Panc1 (cell line): ENCODE data around the gene NCK2. TPM values are rescaled to one million over a fixed set of nuclear protein-coding genes. Genes with fewer than 3 reads are reported as not detected.

Experiments used
- ATAC-seq: fragments of 200-7000 bp; cut with Tn5 transposase; 2 replicates; pipeline ENCODE4 v1.9.1; 2020; ENCODE audit warnings: mild to moderate bottlenecking, moderate library complexity
- BruUV-seq: library from RNA; stranded (reverse); fragments of 400-500 nt; replicated peaks from 2 replicates; lab custom pipeline; 2021; lab: Mats Ljungman, UMichigan
- CTCF ChIA-PET: fragments of 300-600 bp; sonication (Branson Sonifier 250); formaldehyde crosslinking; loops from one replicate; lab custom pipeline; 2022; ENCODE audit warnings: antibody characterized with exemption; lab: Charles Lee
- POLR2A ChIA-PET: fragments of 300-600 bp; sonication (Branson Sonifier 250); formaldehyde crosslinking; loops from one replicate; lab custom pipeline; 2022; ENCODE audit warnings: antibody characterized with exemption; lab: Charles Lee
- DNase-seq: peaks from one replicate; pipeline ENCODE4 v3.0.0-alpha.2; 2010; ENCODE audit warnings: low read depth, low spot score
- H3K27ac ChIP-seq: 2 replicates; pipeline ENCODE4 v1.5.1; 2011; ENCODE audit warnings: mild to moderate bottlenecking, low read length, inconsistent platforms
- H3K27me3 ChIP-seq: fragments of 200-500 bp; sonication (Bioruptor generic); 2 replicates; pipeline ENCODE4 v1.6.0; 2014; ENCODE audit warnings: low read length, inconsistent platforms; ENCODE audit not compliant: control insufficient read depth, insufficient read depth
- H3K36me3 ChIP-seq: fragments of 200-500 bp; sonication (Bioruptor generic); 2 replicates; pipeline ENCODE4 v1.5.1; 2014; ENCODE audit warnings: inconsistent platforms, mild to moderate bottlenecking, low read length, moderate library complexity; ENCODE audit not compliant: control insufficient read depth, insufficient read depth
- H3K4me1 ChIP-seq: 2 replicates; pipeline ENCODE4 v1.5.1; 2011; ENCODE audit warnings: inconsistent platforms, mild to moderate bottlenecking, low read length, moderate library complexity; ENCODE audit not compliant: control insufficient read depth, insufficient read depth
- H3K4me3 ChIP-seq, 2 experiments: 2 replicates each; pipeline ENCODE4 v1.5.1; 2011 to 2012; ENCODE audit warnings: low read depth in 2 of 2, low read length in 2 of 2, mild to moderate bottlenecking in 2 of 2, inconsistent platforms in 1 of 2, moderate library complexity in 1 of 2
- H3K9me3 ChIP-seq: fragments of 200-500 bp; sonication (Bioruptor generic); 2 replicates; pipeline ENCODE4 v1.5.1; 2014; ENCODE audit warnings: low read depth, mild to moderate bottlenecking, inconsistent platforms, low read length, moderate library complexity; ENCODE audit not compliant: control insufficient read depth, insufficient read depth
- POLR2AphosphoS5 ChIP-seq: IDR thresholded peaks from 2 replicates; pipeline ENCODE4 v1.6.1; 2012; ENCODE audit warnings: mild to moderate bottlenecking, low read depth, low read length, moderate library complexity
- SIN3A ChIP-seq: IDR thresholded peaks from 2 replicates; pipeline ENCODE4 v1.6.1; 2012; ENCODE audit warnings: low read depth, mild to moderate bottlenecking, low read length, moderate library complexity, borderline replicate concordance; ENCODE audit not compliant: insufficient read depth
- TCF7L2 ChIP-seq: IDR thresholded peaks from 2 replicates; pipeline ENCODE4 v1.6.1; 2011; ENCODE audit warnings: mild to moderate bottlenecking, low read depth, low read length, inconsistent platforms
- in situ Hi-C: cut with HindIII; loops from 2 replicates; pipeline ENCODE4 v1.10.0; 2016; ENCODE audit warnings: low sequenced_read_pairs, low pct_unique_long_range_greater_than_20kb
- intact Hi-C: fragments of 100-400 bp; cut with micrococcal nuclease; formaldehyde crosslinking; loops from one replicate; pipeline ENCODE4 v1.10.0; 2022; ENCODE audit not compliant: unreplicated experiment
- total RNA-seq: library from RNA; stranded (reverse); gene quantifications from one replicate; pipeline ENCODE4 v1.2.1, GENCODE V29; 2021; ENCODE audit not compliant: unreplicated experiment
- TF ChIP-seq, protein P1 (sequence below): fragments of 450-650 bp; IDR thresholded peaks from 2 replicates; pipeline ENCODE4 v1.5.1; 2017; ENCODE audit warnings: mild to moderate bottlenecking
- TF ChIP-seq, protein P2 (sequence below), 2 experiments: IDR thresholded peaks; 2 replicates each; pipeline ENCODE4 v1.6.1; 2011 to 2012; ENCODE audit warnings: low read depth in 2 of 2, control low read depth in 1 of 2, low read length in 1 of 2, mild to moderate bottlenecking in 1 of 2, moderate library complexity in 1 of 2; ENCODE audit not compliant: insufficient read depth in 1 of 2

NCK2 gene
- total RNA-seq, 1 experiment from 2014 or later = 60.7 TPM

DNA sequence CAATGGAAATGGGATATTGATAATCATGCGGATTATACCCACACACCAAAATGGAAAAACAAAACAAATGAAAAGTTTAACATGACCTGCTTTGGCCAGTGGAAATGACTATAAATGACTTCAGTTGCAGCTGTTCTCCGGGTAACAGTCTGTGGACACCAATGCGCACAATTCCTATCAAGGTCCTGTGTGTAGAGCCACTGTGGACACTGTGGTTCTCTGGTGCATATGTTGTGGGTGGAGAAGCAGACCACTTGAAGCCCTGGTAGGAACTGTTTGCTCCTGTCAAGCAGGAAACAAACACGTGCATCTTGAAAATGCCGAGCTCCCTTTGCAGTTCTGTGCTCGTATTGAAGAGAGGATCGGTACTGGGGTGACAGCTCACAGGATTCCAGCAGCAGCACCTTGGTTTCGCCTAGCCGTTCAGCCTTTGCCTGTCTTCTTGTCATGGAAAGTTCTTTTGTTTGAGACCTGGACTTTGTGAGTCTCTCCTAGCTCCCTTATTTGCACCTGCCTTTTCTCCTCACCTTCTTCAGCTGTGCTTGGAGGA is 32.9 kb downstream of the NCK2 start:
- POLR2A ChIA-PET = interaction anchor here (0.5 kb wide), 1 partner anchor 21 kb away, joined by 4 read pairs; no protein-coding TSS in a partner anchor
- in situ Hi-C loops = no loop called here

DNA sequence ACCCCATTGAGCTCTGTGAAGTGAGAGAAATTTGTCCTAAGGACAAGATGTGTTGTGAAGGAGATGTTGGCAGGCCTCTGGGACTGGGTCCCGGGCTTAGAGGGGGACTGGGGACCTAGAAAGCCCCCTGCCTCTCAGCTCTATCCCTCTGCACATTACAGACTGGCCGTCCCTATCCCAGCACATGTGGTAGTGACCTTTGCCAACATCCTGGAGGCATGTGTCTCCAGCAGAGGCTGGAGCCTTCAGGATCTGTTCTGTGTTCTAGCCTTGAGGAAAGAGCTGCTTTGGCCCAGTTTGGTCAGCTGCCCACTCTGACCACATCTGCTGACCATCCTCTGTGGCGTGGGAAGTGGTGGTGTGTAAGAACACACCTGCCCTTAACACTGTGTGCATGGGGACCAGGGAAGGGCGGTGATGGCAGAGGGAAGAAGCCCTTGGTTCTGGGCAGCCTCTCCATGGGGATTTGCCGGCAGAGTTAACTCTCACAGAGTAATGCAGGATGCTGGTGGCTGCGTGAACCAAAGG is 33.4 kb downstream of the NCK2 start:
- DNase-seq (no peak), ATAC-seq (no peak)
- in situ Hi-C loops (no loop called here), intact Hi-C loops (no loop called here)
- H3K36me3 ChIP-seq = no peaks in the 10 kb centered on the region
- H3K27me3 ChIP-seq = no peaks in the 10 kb centered on the region
- no TSS peak for BruUV-seq
- CTCF ChIA-PET = no interaction called here
- no peaks in the 10 kb centered on the region for H3K4me1 ChIP-seq
- TF ChIP-seq TCF7L2 (no peak), POLR2AphosphoS5 (no peak), SIN3A (no peak)
- TF ChIP-seq, protein P1, sequence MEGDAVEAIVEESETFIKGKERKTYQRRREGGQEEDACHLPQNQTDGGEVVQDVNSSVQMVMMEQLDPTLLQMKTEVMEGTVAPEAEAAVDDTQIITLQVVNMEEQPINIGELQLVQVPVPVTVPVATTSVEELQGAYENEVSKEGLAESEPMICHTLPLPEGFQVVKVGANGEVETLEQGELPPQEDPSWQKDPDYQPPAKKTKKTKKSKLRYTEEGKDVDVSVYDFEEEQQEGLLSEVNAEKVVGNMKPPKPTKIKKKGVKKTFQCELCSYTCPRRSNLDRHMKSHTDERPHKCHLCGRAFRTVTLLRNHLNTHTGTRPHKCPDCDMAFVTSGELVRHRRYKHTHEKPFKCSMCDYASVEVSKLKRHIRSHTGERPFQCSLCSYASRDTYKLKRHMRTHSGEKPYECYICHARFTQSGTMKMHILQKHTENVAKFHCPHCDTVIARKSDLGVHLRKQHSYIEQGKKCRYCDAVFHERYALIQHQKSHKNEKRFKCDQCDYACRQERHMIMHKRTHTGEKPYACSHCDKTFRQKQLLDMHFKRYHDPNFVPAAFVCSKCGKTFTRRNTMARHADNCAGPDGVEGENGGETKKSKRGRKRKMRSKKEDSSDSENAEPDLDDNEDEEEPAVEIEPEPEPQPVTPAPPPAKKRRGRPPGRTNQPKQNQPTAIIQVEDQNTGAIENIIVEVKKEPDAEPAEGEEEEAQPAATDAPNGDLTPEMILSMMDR = no peak
- TF ChIP-seq, protein P2, sequence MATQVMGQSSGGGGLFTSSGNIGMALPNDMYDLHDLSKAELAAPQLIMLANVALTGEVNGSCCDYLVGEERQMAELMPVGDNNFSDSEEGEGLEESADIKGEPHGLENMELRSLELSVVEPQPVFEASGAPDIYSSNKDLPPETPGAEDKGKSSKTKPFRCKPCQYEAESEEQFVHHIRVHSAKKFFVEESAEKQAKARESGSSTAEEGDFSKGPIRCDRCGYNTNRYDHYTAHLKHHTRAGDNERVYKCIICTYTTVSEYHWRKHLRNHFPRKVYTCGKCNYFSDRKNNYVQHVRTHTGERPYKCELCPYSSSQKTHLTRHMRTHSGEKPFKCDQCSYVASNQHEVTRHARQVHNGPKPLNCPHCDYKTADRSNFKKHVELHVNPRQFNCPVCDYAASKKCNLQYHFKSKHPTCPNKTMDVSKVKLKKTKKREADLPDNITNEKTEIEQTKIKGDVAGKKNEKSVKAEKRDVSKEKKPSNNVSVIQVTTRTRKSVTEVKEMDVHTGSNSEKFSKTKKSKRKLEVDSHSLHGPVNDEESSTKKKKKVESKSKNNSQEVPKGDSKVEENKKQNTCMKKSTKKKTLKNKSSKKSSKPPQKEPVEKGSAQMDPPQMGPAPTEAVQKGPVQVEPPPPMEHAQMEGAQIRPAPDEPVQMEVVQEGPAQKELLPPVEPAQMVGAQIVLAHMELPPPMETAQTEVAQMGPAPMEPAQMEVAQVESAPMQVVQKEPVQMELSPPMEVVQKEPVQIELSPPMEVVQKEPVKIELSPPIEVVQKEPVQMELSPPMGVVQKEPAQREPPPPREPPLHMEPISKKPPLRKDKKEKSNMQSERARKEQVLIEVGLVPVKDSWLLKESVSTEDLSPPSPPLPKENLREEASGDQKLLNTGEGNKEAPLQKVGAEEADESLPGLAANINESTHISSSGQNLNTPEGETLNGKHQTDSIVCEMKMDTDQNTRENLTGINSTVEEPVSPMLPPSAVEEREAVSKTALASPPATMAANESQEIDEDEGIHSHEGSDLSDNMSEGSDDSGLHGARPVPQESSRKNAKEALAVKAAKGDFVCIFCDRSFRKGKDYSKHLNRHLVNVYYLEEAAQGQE (IDR thresholded peaks at IDR 0.05; ENCODE audit: insufficient read depth in 1 of 2, low read depth in 2 of 2, low read length in 1 of 2) = no peak
- no peak overlapping the region for H3K4me3 ChIP-seq
- H3K9me3 ChIP-seq = no peaks in the 10 kb centered on the region
- POLR2A ChIA-PET = interaction anchor here (0.5 kb wide), 1 partner anchor 21 kb away, joined by 4 read pairs; no protein-coding TSS in a partner anchor
- no peak overlapping the region for H3K27ac ChIP-seq

More for the DNA sequence above, 32.9 kb downstream of the NCK2 start:
- Histone ChIP-seq H3K27me3 (no peaks in the 10 kb centered on the region), H3K36me3 (no peaks in the 10 kb centered on the region), H3K9me3 (no peaks in the 10 kb centered on the region), H3K27ac (no peak overlapping the region), H3K4me3 (no peak overlapping the region), H3K4me1 (no peaks in the 10 kb centered on the region)
- TF ChIP-seq TCF7L2 (no peak), POLR2AphosphoS5 (no peak), SIN3A (no peak)
- TF ChIP-seq, protein P2 (IDR thresholded peaks at IDR 0.05; ENCODE audit: insufficient read depth in 1 of 2, low read depth in 2 of 2, low read length in 1 of 2) = no peak
- TF ChIP-seq, protein P1 = no peak
- ATAC-seq (no peak), DNase-seq (no peak)
- CTCF ChIA-PET = no interaction called here
- intact Hi-C loops = no loop called here
- no TSS peak for BruUV-seq
